NCI-H345 treated with DMSO at 0.1 percent for 48 hours (cell line): ENCODE measurements around the gene KCNAB2.

Experiments used
- DNase-seq: peaks from one replicate; lab custom pipeline; 2025; ENCODE audit not compliant: unreplicated experiment; lab: John Stamatoyannopoulos, UW

The KCNAB2 gene

DNA sequence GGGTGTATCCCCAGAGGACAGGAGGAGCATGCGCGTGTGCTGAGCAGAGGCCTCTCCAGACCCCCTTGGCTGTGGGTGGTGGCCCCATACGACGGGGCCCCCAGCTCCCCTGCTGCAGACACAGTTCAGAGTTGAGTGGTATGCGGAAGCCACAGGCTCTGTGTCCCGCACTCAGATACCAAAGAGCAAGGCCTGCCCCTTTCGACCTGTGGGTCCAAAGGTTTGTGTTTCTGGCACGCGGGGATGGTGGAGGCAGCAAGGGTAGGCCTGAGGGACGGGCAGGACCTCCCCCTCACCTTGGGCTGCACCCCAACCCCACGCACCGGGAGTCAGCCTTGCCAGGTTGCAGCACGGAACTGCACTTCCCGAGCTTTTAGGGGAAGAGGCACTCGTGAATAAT, at the start of gene KCNAB2:
Gene KCNAB2 (plus strand): TSS at position 328 of the 400 bp plus-strand sequence. CDS start 5,649 bp downstream, outside the sequence.
- no peak for DNase-seq

DNA sequence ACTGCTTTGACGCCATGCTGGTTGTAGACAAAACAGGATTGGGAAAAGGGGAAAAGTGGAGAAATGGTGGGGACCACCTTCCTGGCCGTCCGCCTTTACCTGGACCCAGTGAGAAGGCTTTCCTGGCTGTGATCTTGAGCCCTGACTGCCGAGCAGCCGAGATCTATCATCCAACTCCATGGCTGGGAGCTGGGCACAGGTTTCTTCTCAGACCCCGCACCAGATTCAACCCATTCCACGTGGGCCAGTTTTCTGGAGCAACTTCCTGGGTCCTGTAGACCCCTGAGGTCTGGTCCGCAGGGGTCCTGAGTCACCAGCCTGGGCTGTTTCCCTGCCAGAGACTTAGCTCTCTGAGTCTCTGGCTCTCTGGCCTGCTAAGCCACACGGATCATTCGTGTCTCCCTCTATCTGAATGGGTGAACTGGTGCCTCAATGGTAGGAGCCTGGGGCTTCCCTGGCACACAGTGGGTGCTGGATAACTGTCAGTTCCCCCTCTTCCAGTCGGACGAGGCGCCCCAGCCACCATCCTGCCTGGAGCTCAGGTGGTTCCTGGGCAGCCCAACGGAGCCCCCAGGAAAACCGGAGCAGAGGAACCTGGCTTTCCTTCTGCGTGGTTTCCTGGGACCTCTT, 48.9 kb upstream of the KCNAB2 start:
- no peak for DNase-seq

- DNase-seq: no peak
Observed at GRCh38 chr1:5997316-5997715, 48.4 kb upstream of the KCNAB2 start.

DNA sequence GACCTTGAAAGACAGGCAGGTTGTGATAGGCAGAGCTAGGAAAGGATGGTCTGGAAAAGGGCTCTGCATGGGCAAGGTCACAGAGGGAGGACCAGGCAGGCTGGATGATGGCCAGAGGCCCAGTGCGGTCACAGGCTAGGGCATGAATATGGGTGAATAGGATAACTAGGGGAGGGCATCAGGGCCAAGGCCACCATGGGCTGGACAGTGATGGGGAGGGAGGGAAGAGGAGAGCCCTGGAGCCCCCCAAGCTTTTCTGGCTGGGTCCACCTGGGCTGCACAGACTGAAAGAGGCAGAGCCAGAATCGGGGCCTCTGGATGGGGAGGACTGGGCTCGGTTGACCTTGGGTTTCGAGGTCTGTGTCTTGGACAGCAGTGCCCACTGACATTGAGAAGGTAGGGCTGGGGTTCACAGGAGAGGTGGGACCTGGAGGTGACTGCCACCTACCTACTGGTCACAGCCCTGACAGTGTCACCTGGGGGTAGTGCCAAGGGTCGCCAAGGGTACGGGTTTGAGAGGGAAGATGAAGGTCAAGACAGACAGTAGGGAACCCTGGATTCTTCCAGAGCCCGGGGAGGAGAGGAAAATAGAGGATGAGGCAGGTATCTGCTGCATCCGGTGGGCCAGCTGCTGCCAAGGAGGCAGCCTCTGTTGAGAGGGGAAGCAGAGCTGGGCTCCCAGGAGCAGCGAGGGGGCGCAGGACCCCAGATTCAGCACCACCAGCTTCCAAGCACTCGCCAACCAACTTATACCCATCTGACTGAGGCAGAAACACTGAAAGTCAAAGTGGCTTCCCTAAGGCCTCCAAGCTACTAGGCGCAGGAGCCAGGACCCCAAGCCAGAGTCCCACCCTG, 47.4 kb upstream of the KCNAB2 start:
- no peak for DNase-seq

DNA sequence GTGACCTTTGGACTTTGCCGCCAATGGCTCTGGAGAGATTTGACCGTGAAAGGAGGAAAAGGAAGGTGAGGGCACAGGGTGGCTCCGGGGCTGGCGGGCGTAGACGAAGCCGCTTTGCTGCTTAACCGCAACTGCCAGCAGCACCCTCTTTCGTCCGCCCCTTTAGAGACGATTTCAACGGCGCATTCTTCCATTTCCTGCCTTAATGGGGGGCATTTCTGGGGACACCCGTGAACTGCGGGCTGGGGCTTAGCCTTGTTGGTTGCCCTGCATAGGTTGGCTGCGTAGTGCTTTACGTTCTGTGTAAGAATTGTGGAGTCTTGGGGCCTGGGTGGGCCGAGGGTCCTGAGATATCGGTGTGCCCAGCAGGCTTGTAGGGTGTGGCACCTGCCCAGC, 46.8 kb upstream of the KCNAB2 start:
- DNase-seq: no peak

DNA sequence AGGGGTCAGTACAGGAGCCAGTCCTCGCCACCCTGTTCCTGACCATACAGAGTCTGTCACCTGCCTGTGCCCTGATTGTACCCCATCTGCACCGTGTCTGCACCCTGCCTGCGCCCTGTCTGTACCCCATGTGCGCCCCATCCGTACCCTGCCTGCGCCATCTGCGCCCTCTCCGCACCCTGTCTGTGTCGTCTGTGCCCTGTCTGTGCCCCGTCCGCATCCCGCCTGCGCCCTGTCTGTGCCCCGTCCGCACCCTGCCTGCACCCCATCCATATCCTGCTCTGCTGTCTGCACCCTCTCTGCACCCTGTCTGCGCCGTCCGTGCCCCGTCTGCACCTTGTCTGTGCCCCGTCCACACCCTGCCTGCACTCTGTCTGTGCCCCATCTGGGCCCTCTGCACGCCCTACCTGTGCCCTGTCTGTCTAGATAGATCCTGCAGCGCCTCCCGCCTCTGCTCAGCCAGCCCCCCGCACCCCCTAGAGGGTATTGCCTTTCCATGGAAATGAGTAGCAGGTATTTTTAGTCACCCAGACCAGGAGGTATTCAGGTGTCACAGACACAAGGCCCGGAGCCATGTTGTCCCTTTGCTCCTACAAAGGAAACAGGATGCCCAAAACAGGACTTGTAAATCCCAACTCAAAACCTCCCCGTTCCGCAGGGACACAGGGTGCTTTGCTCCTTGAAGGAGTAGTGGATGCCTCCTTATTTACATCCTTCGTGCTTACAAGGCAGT, 45.8 kb upstream of the KCNAB2 start:
- DNase-seq: no peak

- DNase-seq: no peak
Observed at GRCh38 chr1:6000444-6001288, 45.0 kb upstream of the KCNAB2 start.

GRCh38 chr1:6001992-6002576, 43.6 kb upstream of the KCNAB2 start:
- DNase-seq: peak; percentile 75

- peak; percentile 62 for DNase-seq
Observed at GRCh38 chr1:6002714-6003501, 42.8 kb upstream of the KCNAB2 start.

GRCh38 chr1:6003568-6004411, 41.9 kb upstream of the KCNAB2 start:
- DNase-seq: peak; percentile 83

- DNase-seq: no peak
Observed at GRCh38 chr1:6004412-6005123, 41.1 kb upstream of the KCNAB2 start.

DNA sequence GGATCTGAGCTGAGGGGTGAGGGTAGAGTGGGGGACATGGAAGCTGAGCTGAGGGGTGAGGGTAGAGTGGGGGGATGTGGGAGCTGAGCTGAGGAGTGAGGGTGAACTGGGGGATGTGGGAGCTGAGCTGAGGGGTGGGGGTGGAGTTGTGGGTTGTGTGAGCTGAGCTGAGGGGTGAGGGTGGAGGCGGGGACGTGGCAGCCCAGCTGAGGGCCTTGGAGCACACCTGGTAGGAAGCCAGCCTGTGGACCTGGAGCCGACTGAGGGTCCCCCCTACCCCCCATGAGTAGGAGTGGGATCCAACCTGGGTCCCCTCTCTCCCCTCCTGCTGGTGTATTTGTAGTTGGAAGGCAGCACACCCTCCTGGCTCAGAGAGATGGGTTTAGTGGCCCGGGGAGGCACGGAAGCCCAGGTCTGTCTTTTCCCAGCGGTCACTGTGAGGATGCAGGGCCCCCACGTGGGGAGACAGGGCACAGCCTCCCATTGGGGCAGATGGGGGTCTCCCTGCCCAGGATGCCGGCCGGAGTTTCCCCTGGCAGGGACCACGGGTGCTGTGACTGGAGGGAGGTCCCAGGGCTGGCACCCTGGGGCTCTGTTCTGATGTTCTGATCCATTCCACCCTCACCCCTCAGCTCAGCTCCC, 40.3 kb upstream of the KCNAB2 start:
- DNase-seq: no peak

- DNase-seq: no peak
Observed at GRCh38 chr1:6006882-6007281, 38.8 kb upstream of the KCNAB2 start.

DNA sequence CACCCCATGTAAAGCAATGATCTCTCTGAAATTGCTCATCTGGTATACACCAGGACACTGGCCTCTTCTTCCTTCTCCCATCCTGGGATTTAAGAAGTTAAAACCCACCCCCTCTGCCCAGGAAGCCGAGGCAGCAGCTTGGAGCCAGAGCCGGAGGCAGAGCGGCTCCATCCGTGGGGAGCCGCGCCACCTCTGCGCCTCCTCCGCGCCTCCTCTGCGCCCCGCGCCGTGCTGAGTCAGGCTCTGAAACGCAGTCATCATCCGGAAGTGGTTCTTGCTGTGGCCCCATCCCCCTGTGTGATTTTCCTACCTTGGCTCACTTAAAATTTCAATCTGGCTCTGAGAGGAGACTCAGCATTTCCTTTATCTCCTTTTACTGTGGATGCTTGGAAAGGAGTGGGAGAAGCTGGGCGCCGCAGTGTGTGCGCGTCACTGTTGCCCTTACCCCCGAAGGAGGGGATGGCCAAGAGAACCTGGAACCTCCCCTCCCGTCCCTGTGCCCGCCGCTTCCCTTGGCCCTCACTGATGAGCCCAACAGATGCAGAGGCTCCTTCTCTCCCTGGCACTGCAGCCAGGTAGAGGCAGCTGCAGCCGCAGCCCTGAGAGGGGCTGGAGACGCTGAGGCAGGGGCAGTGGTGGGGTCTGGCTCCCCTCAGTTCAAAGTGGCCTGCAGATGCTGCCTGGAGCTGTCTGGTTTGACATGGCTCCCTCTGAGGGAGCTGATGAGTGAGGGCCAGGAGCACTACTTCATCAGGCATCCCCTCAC, 38.2 kb upstream of the KCNAB2 start:
- DNase-seq: no peak

GRCh38 chr1:6008084-6008415, 37.6 kb upstream of the KCNAB2 start:
- DNase-seq: no peak

GRCh38 chr1:6008696-6009095, 37.0 kb upstream of the KCNAB2 start:
- DNase-seq: no peak
